K562 (cell line): ENCODE data around the gene MFAP2. TPM values are rescaled to one million over a fixed set of nuclear protein-coding genes. Genes with fewer than 3 reads are reported as not detected.

Experiments
- ATAC-seq: fragments of 200-7000 bp; cut with Tn5 transposase; 3 replicates; pipeline ENCODE4 v1.9.1; 2020; ENCODE audit warnings: moderate library complexity
- BruUV-seq: library from RNA; stranded (reverse); fragments of 400-500 nt; replicated peaks from 2 replicates; lab custom pipeline; 2021; lab: Mats Ljungman, UMichigan
- CTCF ChIA-PET: fragments of 300-600 bp; formaldehyde crosslinking; extraction: SDS; loops from one replicate; lab custom pipeline; 2021; ENCODE audit warnings: low intra/inter-chr PET ratio; lab: Yijun Ruan, JAX
- POLR2A ChIA-PET: fragments of 300-600, 350-650 bp; sonication (Branson Sonifier 250); formaldehyde crosslinking; extraction: SDS; loops from one replicate; lab custom pipeline; 2021; ENCODE audit warnings: antibody characterized with exemption, inconsistent platforms; lab: Yijun Ruan, JAX
- DNase-seq, 4 experiments: peaks; one replicate each; pipeline versions ENCODE4 v3.0.0 to v3.0.0-alpha.2; 2011 to 2018; ENCODE audit warnings: low spot score in 3 of 4, mixed read lengths in 3 of 4; ENCODE audit errors: extremely low read depth in 1 of 4
- FAIRE-seq: peaks from 2 replicates; lab custom pipeline; 2011; peaks lifted over from hg19 to GRCh38; lab: Jason Lieb, UNC
- H2AFZ ChIP-seq: 2 replicates; pipeline ENCODE4 v1.6.0; 2011; ENCODE audit warnings: low read depth, low read length, control low read depth, inconsistent platforms
- H3K27ac ChIP-seq: fragments of 200-600 bp; 3 replicates; pipeline ENCODE4 v1.8.0; 2011; ENCODE audit warnings: low read depth, mild to moderate bottlenecking, control low read depth, inconsistent platforms, low read length, moderate library complexity, mixed read lengths; ENCODE audit errors: extremely low read depth
- H3K27me3 ChIP-seq, 2 experiments: fragments of 300-600 bp in 1 of 2; 2 replicates in 1 of 2; 3 replicates in 1 of 2; pipeline versions ENCODE4 v1.6.0 to v1.8.0; 2011; ENCODE audit warnings: inconsistent platforms in 2 of 2, low read length in 2 of 2, mild to moderate bottlenecking in 1 of 2, mixed read lengths in 1 of 2, moderate library complexity in 1 of 2; ENCODE audit not compliant: control insufficient read depth in 2 of 2, insufficient read depth in 2 of 2
- H3K36me3 ChIP-seq: fragments of 300-600 bp; 3 replicates; pipeline ENCODE4 v1.8.0; 2011; ENCODE audit warnings: mild to moderate bottlenecking, low read length, inconsistent platforms; ENCODE audit not compliant: control insufficient read depth, insufficient read depth
- H3K4me1 ChIP-seq, 2 experiments: fragments of 200-600 bp in 1 of 2; replicated peaks in 1 of 2; 2 replicates in 1 of 2; 3 replicates in 1 of 2; pipeline versions ENCODE4 v1.5.1 to v1.8.0; 2011; ENCODE audit warnings: inconsistent platforms in 2 of 2, low read length in 2 of 2, mild to moderate bottlenecking in 1 of 2, mixed read lengths in 1 of 2, moderate library complexity in 1 of 2; ENCODE audit not compliant: control insufficient read depth in 2 of 2, insufficient read depth in 2 of 2
- H3K4me2 ChIP-seq: 2 replicates; pipeline ENCODE4 v1.6.1; 2011; ENCODE audit warnings: low read length, control low read depth, inconsistent platforms, mixed read lengths; ENCODE audit not compliant: insufficient read depth
- H3K4me3 ChIP-seq: fragments of 200-600 bp; sonication (generic), shearing (Covaris generic); 2 replicates; pipeline ENCODE4 v1.5.1; 2016; ENCODE audit warnings: control low read depth, inconsistent platforms
- H3K79me2 ChIP-seq: fragments of 200-600 bp; 3 replicates; pipeline ENCODE4 v1.8.0; 2011; ENCODE audit warnings: low read length, inconsistent platforms; ENCODE audit not compliant: control insufficient read depth, insufficient read depth
- H3K9ac ChIP-seq, 2 experiments: 2 replicates each; pipeline versions ENCODE4 v1.6.0 to v1.6.1; 2011; ENCODE audit warnings: low read depth in 2 of 2, low read length in 2 of 2, control low read depth in 1 of 2, inconsistent platforms in 1 of 2, mild to moderate bottlenecking in 1 of 2, mixed read lengths in 1 of 2; ENCODE audit not compliant: insufficient read depth in 1 of 2
- H3K9me1 ChIP-seq: one replicate; pipeline ENCODE4 v1.6.0; 2011; ENCODE audit warnings: inconsistent platforms, mild to moderate bottlenecking, low read length, moderate library complexity; ENCODE audit not compliant: control insufficient read depth, insufficient read depth
- H3K9me3 ChIP-seq: replicated peaks from 2 replicates; pipeline ENCODE4 v1.5.1; 2011; ENCODE audit warnings: low read depth, low read length, inconsistent platforms; ENCODE audit not compliant: control insufficient read depth, insufficient read depth
- H4K20me1 ChIP-seq: replicated peaks from 2 replicates; pipeline ENCODE4 v1.6.1; 2011; ENCODE audit warnings: low read length, inconsistent platforms, mixed read lengths; ENCODE audit not compliant: control insufficient read depth, insufficient read depth
- CBX3 ChIP-seq, 2 experiments: IDR thresholded peaks; 1 replicate in 1 of 2; 2 replicates in 1 of 2; pipeline ENCODE4 v1.6.1; 2012; ENCODE audit warnings: inconsistent platforms in 2 of 2, low read length in 2 of 2, borderline replicate concordance in 1 of 2, control low read depth in 1 of 2
- FOXP1 ChIP-seq: sonication (generic); formaldehyde crosslinking; IDR thresholded peaks from 2 replicates; pipeline ENCODE4 v1.8.0; 2022; ENCODE audit warnings: mild to moderate bottlenecking, missing genetic modification reagents
- GABPB2 ChIP-seq: fragments of 250-450 bp; sonication (Bioruptor Pico); conservative IDR thresholded peaks from 2 replicates; pipeline ENCODE4 v1.5.1; 2021; ENCODE audit warnings: mild to moderate bottlenecking
- HDAC2 ChIP-seq: fragments of 450-650 bp; IDR thresholded peaks from 2 replicates; pipeline ENCODE4 v1.6.1; 2016; ENCODE audit warnings: mild to moderate bottlenecking
- MTA3 ChIP-seq: fragments of 450-650 bp; formaldehyde crosslinking; IDR thresholded peaks from 2 replicates; pipeline ENCODE4 v1.6.1; 2017; ENCODE audit warnings: mild to moderate bottlenecking, borderline replicate concordance
- NFE2L1 ChIP-seq: fragments of 450-650 bp; IDR thresholded peaks from 2 replicates; pipeline ENCODE4 v1.6.1; 2016; ENCODE audit warnings: missing genetic modification characterization, low read depth, mild to moderate bottlenecking, missing compliant biosample characterization, moderate library complexity, borderline replicate concordance
- PTTG1 ChIP-seq: fragments of 450-650 bp; IDR thresholded peaks from 2 replicates; pipeline ENCODE4 v1.6.1; 2016; ENCODE audit warnings: low read depth, mild to moderate bottlenecking, missing genetic modification characterization, missing compliant biosample characterization
- RBM22 ChIP-seq: fragments of 200-400 bp; formaldehyde crosslinking; IDR thresholded peaks from 2 replicates; pipeline ENCODE4 v1.6.1; 2018; ENCODE audit warnings: low read length, low read depth; ENCODE audit not compliant: poor library complexity, severe bottlenecking
- RCOR1 ChIP-seq, 2 experiments: IDR thresholded peaks; 2 replicates each; pipeline ENCODE4 v1.6.1; 2012; ENCODE audit warnings: low read depth in 2 of 2, low read length in 2 of 2, borderline replicate concordance in 1 of 2, improper control_type of control experiment in 1 of 2
- TAF1 ChIP-seq: IDR thresholded peaks from 2 replicates; pipeline ENCODE4 v1.6.1; 2011; ENCODE audit warnings: mild to moderate bottlenecking, low read length, moderate library complexity; ENCODE audit not compliant: insufficient read depth, control insufficient read depth, severe bottlenecking; ENCODE audit errors: extremely low read depth
- ZHX1 ChIP-seq: fragments of 150-350 bp; conservative IDR thresholded peaks from 2 replicates; pipeline ENCODE4 v1.6.1; 2014; ENCODE audit warnings: low read length
- ZNF395 ChIP-seq: fragments of 200-800 bp; sonication (Bioruptor generic); IDR thresholded peaks from 2 replicates; pipeline ENCODE4 v1.6.1; 2017; ENCODE audit warnings: missing genetic modification characterization, missing compliant biosample characterization
- ZNF449 ChIP-seq: fragments of 250-450 bp; sonication (Bioruptor Pico); IDR thresholded peaks from 2 replicates; pipeline ENCODE4 v1.8.0; 2022; ENCODE audit warnings: moderate library complexity, mild to moderate bottlenecking, inconsistent platforms
- ZNF57 ChIP-seq: fragments of 450-650 bp; formaldehyde crosslinking; IDR thresholded peaks from 2 replicates; pipeline ENCODE4 v1.4.0; 2020; ENCODE audit warnings: mild to moderate bottlenecking, moderate library complexity
- WGBS: fragments of 100-300 bp; shearing (Covaris generic); methylation state at CpG from one replicate; pipeline ENCODE4 v1.1.6; 2016; ENCODE audit warnings: low coverage, mixed read lengths; ENCODE audit not compliant: insufficient coverage; ENCODE audit errors: missing lambda C conversion rate; 5-methylcytosine and 5-hydroxymethylcytosine counted together
- in situ Hi-C: fragments of 300-500 bp; cut with MboI; formaldehyde crosslinking; loops from 4 replicates; pipeline ENCODE4 v1.15.0; 2018; ENCODE audit warnings: inconsistent platforms, mixed read lengths
- intact Hi-C: fragments of 100-400 bp; cut with micrococcal nuclease; formaldehyde crosslinking; loops from 2 replicates; pipeline ENCODE4 v1.14.2; 2022
- polyA plus RNA-seq, 8 experiments: library from polyadenylated mRNA; depleted of rRNA in 4 of 8; stranded (reverse) in 5 of 8; unstranded in 3 of 8; fragments of >200 nt; fragmentation: Nextera tagmentation in 2 of 8; fragmentation: Illumina TruSeq in 1 of 8; extraction: Ambion mirVana in 2 of 8; extraction: Trizol in 1 of 8; gene quantifications; 2 replicates each; pipeline versions ENCODE4 v1.2.1 to v1.2.3, GENCODE V29; 2011 to 2014; ENCODE audit warnings: inconsistent platforms in 1 of 8, missing spikeins in 1 of 8
- total RNA-seq, 7 experiments: library from RNA; depleted of rRNA in 6 of 7; stranded (reverse); fragments of >200 nt in 6 of 7; fragmentation: Illumina TruSeq in 2 of 7; extraction: Trizol in 2 of 7; gene quantifications; 2 replicates each; pipeline versions ENCODE4 v1.2.1 to v1.2.3, GENCODE V29; 2011 to 2021; ENCODE audit warnings: low replicate concordance in 1 of 7

The MFAP2 gene
- total and polyA plus RNA-seq, 9 of the 15 experiments (the other 6 are each of a cell fraction or from before 2014, with no cell fraction given), result not detected

- Histone ChIP-seq H4K20me1 (no peaks in the 10 kb centered on the region), H3K4me1 (peaks cover 26 to 32% of the 10 kb centered on the region in 2 experiments), H3K27ac (peak within 1 kb of the TSS; percentile 21; the same call in 1 of the 3 replicates), H3K9me3 (no peaks in the 10 kb centered on the region), H3K27me3 (no peaks in the 10 kb centered on the region), H3K9ac (peak within 1 kb of the TSS; percentile 54 to 92; a peak in 3 of 4 replicates), H3K9me1 (no peaks in the 10 kb centered on the region), H3K4me3 (peak within 1 kb of the TSS; percentile 84), H3K4me2 (peak within 1 kb of the TSS; percentile 94), H3K79me2 (no peaks in the 10 kb centered on the region; the same call in 2 of the 3 replicates), H3K36me3 (no peaks in the 10 kb centered on the region), H2AFZ (peak within 1 kb of the TSS; percentile 99)
- DNase-seq (peak; percentile 94 to 97 (median 95)), FAIRE-seq (peak; percentile 73), ATAC-seq (peak; percentile 99)
- no TSS peak for BruUV-seq
- WGBS, result 2% methylated on average over 82 of the region's 94 CpGs
- CTCF ChIA-PET, result no interaction called here
- POLR2A ChIA-PET, result no interaction called here
- in situ Hi-C loops (no loop called here), intact Hi-C loops (no loop called here)
- TF ChIP-seq MTA3 (peak; percentile 64; the same call in 1 of the 2 replicates), TAF1 (peak; percentile 39), ZNF449 (no peak), CBX3 (IDR thresholded peaks at IDR 0.05; ENCODE audit: borderline replicate concordance in 1 of 2, low read length in 2 of 2) (no peak), ZHX1 (no peak), RBM22 (no peak), ZNF57 (CRISPR knock-in tag) (no peak), RCOR1 (IDR thresholded peaks at IDR 0.05; ENCODE audit: borderline replicate concordance in 1 of 2, low read depth in 2 of 2, low read length in 2 of 2) (no peak), ZNF395 (CRISPR knock-in tag) (peak; percentile 49; the same call in 1 of the 2 replicates), NFE2L1 (tag) (no peak), PTTG1 (tag) (no peak), FOXP1 (CRISPR knock-in tag) (no peak), GABPB2 (no peak), HDAC2 (no peak)
These were observed 31.3 kb upstream of the MFAP2 start, which contains the start of gene ATP13A2 for GRCh38 chr1:17011439-17012307. Gene ATP13A2, minus strand, starts transcription at chr1:17011928. Its CDS starts 190 bp downstream, at chr1:17011738.
